GM21717 (cell line): ENCODE data around the gene KIAA0232.
A peak's percentile ranks its signal among the peaks of the same experiment; 100 is the strongest.

Source experiments
- ATAC-seq: cut with Tn5 transposase; IDR thresholded peaks from one replicate; pipeline ENCODE4 v1.9.1; 2021; ENCODE audit warnings: mild to moderate bottlenecking, moderate library complexity; ENCODE audit not compliant: unreplicated experiment

KIAA0232 gene

DNA sequence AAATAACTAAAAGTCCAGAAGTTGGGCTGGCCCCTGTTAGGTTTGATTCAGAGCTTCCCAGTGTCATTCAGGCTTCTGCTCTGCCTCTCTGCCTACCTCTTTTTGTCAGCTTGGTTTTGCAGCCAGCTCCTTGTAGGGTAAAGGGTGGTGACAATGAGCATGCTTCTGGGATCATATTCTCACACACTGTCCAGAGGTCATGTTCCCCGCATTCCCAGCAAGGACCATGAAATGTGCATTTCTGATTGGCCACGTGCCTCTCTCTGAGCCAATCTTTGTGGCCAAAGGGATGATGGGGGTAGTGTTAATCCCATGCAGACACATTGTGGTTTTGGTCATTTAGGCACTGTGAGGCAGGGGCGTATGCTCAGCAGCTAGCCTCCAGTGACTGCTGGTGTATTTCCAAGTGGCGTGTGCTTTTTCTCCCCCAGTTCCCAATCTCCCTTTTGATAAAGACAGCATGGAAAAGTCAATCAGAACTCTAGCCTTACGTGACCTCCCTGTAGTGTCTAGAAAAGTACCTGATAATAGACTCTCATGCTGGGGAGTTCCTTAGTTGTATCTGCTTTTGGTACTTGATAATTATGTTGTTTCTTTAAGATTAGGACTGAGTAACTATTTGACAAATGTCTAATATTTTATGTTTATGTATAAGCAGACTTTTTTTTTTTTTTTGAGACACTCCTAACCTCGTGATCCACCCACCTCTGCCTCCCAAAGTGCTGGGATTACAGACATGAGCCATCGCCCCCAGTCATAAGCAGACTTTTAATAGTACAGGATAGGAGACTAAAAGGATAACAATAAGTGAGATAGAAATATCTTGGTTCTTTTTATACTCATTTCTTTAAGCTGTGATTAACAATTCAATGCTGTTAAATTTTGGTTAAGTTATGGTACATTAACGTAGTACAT, 57.8 kb downstream of the KIAA0232 start:
- ATAC-seq: no peak

DNA sequence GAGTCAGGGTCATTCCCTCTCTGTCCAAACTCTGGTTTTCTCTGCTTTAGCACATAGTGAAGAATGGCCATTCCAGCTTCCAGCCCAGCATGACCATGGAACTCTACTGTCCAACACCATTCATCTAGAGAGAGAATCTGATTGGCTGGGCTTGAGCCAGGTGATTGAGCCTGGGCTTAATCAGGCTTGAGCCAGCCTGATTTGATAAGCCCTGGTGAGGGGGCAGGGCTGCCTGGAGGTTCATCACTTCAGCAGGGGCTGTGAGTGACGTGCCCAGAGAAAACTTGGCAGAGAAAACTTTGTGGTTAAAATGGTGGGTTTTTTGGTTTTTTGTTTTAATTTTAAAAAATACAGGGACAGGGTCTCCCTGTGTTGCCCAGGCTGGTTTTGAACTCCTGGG, 62.5 kb downstream of the KIAA0232 start:
- ATAC-seq: no peak

DNA sequence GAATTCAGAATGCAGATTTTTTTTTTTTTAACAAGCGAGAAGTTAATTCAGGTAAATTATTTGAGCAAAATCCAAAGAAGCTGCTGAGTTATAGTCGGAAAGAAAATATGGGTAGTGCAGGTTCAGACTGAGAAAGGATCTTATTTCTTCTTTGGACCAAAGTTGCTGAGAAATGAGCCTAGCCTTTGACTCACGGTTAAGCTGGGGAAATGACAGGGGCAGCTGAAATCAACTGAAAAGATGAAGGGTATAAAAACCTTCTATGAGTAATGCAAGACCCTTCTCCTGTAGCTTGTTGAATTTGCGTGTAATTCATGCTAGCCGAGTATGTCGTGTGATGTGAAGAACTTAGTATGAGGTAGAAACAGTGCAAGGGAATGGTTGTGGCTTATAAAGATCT, 63.0 kb downstream of the KIAA0232 start:
- no peak for ATAC-seq

DNA sequence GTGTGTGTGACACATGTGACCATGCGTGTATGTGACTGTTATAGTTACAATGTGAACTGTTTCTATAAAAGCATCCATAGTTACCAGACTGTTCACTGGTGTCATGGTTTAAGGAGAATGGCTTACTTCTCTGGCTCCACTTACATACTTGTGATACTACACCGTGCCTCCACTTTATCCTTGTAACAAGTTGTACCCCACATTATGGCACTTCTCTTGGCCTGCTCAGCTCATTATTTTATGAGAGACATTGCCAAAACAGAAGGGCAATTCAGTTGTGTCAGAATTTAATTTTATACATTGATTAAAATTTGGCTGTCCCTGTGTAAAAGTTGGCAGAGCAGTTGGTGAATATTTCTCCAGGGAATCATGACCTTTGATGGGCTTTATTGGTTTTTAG, 64.7 kb downstream of the KIAA0232 start:
- ATAC-seq: no peak

DNA sequence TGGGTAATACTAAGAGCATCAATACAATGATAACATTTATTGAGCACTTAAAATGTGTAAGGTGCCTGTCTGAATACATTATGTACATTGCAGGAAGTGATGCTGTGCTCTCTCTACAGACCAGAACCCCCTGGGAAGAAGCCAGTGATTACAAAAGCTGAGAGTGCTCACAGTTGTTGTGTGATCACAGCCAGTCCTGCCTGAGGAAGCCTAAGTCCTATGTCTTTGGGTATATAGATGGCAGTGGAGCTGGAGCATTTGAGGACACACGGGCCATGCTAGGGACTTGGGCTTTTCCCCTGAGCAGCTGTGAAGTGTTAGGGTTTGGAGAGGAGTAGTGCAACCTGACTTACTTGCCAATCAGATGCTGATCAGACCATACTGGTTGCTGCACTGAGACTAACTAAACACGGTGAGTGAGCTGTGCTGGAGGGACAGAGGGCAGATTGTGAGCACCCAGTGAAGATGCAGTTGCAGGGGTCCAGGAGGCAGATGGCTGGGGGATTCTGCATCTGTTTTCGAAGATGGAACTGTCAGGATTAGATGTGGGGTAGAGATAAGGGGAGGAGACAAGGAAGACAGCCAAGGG, 66.3 kb downstream of the KIAA0232 start:
- no peak for ATAC-seq

DNA sequence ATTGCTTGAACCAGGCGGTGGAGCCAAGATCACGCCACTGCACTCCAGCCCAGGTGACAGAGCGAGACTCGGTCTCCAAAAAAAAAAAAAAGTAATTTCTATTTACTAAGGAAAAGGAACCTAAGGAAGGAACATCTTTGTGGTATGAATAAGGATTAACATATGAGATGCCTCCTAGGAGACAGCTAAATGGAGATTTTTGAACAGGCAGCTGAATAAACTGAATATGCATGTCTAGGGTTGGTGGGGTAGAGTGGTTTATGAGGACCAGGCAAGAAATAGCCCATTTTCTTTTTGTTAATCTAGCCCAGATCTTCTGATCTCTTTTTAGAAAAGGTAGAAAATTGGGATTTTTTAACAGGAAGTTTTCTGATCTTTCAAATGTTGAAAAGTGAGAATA, 67.2 kb downstream of the KIAA0232 start:
- no peak for ATAC-seq

DNA sequence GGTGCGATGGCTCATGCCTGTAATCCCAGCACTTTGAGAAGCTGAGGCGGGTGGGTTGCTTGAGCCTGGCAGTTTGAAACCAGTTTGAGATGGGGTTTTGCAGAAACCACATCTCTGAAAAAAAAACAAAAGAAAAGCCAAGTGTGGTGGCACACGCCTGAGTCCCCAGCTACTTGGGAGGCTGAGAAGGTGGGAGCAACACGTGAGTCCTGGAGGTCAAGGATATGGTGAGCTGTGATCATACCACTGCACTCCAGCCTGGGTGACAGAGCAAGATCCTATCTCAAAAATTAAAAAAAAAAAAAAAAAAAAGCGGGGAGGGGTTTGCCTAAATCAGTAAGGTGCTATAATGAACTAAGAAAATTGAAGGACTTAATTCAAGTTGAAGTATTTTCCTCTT, 68.9 kb downstream of the KIAA0232 start:
- no peak for ATAC-seq

DNA sequence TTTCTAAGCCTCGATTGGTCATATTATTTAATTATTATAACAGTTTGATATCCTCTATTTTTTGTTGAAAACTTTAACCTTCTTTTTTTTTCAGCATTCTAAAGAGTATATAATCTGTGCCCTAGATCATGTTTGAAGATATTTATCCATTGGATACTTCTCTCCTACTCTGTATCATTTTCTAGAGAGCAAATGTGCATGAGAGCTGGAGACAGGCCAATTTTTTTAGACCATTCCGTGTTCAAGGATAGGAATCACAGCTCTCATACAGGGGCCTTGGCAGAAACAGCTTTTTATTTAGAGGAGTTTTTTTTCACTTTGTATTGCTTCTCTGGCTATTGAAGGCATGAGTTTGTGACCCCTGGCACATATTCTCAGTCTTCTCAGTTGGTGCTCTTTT, 69.4 kb downstream of the KIAA0232 start:
- ATAC-seq: no peak

DNA sequence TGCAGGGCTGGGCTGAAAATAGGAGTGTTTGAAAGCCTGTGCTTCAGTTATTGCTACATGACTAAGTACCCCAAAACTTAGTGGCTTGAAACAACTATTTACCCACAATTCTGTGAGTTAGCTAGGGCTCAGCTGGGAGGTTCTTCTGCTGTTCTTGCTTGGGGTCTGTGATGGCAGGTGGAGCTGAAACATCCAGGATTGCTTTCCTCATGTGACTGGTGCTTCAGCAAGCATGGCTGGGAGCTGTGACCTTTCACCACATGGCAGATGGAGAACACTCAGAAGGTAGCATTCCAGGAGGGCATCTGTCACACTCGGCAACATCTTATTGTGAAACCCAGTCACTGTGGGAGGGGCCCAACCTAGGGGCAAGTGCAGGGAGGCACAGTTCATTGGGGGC, 70.1 kb downstream of the KIAA0232 start:
- no peak for ATAC-seq

DNA sequence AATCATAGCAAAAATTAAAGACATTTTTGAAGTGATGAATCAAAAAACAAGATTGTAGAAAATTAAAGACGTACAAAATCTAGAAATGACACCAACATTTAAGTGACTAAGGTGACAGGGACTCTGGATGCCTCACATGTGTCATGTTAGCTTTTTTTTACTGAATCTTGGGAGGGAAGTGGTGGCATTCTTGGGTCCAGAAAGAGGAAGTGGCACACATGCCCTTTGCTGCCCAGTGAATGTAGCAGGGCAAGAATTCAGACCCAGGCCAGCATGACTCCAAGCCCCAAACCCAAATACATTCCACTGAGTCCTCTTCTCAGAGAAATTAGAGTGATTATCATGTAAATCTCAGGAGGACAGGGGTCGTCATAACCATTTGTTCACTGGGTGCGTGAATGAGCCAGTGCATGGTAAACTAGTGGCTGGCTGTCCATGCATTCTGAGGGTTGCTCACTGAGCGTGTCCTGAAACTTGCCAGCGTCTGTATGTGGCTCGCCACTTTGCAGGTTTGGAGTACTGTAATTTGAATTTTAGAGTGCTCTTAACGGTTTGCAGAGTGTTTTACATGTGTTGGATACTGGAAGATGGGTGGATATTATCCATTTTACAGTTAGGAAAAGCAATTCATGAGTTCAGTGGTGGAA, 71.7 kb downstream of the KIAA0232 start:
- no peak for ATAC-seq

DNA sequence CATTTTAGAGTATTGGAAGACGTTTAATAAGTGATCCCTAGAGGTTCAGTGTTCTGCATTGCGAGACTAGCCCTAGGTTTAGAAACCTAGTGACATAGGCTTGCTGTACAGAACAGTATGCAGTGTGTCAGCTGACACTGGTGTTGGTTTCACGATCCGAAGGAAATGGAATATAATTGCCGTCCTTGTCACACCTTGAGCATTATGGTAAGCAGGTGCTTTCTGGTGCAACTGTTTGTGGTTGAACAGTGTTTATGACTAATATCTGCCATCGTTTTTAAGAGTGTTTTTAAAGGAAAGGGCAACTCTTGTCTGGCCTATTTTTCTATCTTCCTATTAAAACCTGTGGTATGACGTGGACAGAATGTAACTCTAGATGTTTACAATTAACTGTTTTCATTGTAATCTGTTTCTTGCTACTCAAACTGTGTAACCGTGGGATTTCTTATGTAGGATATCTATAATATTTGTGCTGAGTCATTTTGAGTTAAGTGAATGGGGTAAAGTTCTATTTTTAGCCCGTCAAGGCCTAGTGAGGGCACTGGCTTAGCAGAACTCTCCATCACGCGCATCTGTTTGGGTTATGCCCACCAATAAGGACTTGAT, 73.3 kb downstream of the KIAA0232 start:
- peak; percentile 95 for ATAC-seq

DNA sequence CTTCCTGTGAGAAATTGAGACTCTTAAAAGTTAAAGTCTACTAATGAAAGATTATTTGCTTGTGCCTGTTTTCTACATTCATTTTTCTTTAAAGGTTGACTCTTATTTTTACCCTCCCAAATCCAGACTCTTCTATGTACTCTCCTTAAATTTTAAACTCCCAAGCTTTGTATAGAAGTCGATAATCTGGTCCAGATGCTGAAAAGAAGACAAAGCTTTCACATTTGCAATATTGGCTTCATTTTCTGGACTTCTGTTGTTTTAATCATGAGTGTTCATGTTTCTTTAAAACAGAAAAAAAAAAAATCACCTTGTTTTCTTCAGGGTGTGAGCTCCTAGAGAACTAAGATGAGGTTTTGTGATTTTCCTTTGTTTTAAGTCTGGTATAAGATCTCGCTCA, 73.9 kb downstream of the KIAA0232 start:
- no peak for ATAC-seq

DNA sequence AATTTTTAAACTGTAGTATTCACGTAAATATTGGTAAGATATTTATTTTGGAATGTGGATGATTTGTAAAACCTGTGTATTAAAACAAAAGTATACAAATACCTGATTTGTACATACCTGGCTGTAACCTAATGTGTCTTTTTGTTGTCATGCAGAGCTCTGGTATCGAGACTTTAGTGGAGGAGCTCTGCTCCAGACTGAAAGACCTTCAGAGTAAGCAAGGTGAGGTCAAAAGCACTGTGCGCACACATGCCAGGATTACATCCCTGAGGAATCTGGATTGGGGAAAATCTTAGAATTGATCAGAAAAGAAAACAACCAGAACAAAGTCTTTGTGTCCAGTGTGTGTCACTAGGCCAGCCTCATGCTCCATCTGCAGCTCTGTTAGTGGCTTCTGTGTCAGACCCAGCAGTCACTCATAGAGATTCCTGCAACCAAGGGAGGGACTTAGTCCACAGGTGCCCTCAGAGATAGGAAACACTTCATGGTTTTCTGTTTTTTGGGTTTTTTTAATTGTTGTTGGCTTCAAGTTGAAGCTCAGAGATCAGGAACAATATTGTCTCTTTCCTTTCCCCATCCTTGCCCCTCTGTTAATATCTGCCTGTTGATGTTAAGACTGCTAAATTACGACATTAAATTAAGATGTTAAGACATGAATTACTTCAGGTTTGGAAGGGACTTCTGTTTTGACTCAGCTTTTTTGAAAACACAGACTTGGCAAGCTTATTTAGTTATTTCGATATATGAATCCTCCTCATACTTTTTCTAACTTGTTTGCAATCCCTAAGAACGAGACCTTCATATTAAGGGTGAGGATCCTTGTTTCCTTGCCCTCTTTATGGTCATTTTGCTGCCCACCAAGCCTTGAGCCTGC, 74.7 kb downstream of the KIAA0232 start:
- ATAC-seq: no peak

DNA sequence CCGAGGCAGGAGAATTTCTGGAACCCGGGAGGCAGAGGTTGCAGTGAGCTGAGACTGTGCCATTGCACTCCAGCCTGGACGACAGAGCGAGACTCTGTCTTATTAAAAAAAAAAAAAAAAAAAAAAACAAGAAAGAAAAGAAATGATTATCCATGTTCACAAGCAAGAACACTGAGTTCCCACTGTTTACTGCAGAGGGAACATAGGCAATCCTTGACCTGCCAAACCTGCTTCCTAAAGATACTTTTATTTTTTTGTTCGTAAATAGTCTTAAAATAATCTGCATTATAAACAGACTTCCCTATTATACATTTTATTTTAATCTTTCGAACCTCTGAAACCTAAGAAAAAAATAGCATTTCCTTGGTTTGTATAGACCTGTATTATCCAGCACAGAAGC, 76.5 kb downstream of the KIAA0232 start:
- ATAC-seq: no peak

DNA sequence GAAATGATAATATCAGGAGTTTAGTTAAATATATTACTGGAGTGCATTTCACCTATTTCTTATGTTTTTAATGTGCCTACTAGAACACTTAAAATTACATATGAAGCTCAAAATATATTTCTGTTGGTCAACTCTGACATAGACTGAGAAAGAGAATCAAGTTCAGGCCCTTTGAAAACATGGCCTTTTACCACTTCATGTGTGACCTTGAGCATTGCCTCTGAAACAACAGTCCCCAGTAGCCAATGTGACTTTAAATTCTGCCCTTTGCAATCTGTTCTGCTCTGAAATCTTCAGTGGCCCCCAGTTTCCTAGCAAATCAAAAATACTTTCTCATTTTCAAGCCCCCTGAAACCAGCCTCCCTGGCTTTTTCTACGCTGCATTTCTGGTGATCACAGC, 77.0 kb downstream of the KIAA0232 start:
- no peak for ATAC-seq

DNA sequence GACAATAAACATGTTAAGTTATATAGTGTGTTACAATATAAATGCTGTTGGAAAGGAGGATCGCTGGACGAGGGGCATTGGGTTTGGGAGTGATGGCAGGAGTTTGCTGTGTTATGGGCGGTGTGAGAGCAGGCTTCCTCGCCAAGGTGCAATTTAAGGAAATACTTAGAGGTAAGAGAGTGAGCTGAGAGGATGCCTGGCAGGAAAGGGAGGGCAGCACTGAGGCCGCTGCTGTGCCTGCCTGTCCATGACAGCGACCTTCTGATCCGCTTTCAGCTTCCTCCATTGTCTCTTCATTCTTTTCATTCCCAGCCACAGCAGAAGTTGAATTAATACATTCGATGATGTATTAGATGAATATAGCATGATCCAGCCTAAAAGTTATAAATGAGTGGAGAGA, 85.9 kb downstream of the KIAA0232 start:
- ATAC-seq: no peak

DNA sequence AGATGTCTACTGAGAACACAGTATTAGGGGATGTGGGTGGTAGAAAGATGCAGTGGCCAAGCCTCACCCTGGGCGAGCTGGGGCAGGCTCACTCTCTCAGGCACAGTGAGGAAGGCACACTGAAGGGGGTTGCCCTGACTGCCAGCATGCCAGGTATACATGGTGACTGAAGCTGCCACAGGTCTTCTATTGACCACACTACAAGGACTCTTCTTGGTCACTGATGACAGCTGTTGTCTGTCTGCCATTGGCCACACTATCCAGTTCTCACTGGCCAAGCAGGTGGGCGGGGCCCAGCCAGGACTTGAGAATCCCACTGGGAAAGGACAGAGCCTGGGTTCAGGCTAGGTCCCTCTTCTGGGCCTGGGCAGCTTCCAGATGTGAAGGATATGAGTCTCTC, 87.4 kb downstream of the KIAA0232 start:
- no peak for ATAC-seq

DNA sequence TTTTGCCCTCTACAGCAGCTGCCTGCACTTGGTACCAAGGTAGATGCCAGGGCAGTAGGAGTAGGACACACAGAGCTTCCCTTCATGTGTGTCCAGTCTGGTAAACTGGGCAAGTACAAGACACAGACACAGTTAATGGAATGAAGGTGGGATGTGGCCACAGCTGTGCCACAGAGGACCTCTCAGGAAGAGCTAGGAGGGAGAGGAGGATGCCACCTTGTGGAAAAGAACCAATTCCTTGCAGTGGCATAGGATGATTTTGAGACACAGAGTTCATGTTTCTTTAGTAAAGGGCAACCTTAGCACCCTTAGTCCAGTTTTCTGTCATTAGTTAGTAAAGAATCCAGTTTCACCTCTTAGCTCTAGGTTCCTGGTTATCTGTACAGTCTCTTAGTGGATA, 90.8 kb downstream of the KIAA0232 start:
- ATAC-seq: no peak

DNA sequence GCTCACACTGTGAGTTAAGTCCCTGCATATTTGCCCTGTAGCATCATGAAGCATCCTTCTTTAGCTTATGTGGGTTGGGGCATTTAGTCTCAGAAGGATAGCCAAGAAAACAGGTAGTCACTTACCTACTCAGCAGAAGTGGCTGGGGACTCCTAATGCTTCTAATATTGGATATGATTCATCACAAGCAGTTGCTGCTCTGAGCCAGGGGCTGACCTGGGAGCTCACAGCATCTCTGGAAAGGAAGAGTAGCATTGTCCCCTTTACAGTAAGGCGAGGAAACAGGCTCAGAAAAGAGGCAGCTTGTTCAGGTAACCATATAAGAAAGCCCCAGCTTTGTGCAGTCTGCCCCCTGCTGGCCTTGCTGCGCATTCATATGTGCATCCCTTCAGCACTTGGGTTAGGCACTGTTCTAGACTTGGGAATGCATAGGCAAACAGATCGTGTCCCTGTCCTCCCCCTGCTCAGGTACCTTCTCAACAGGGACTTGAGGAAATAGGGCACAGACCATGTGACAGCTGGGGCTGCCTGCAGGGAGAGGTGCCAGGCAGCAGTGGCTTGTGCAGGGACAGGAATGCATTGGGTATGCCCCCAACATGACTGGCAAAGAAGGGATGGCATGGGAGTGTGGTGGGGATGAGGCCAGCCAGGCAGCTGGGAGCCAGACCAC, 91.4 kb downstream of the KIAA0232 start:
- ATAC-seq: peak; percentile 54

DNA sequence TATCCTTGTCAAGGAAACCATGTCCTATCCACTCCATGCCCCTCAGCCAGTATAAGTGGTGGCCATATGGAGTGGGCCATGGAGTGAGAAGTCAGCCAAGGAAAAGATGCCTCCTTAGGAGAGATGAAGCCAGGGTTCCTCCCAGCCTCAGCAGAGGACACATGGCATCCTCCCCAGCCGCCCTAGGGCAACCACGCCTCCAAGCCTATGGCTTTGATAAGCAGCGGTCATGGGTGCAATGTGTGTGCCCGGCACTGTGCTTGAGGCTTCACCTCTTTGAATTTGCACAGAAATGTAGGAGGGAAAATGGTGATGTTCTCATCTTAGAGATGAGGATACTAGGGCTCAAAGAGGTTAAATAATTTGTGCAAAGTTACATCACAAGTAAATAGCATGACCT, 92.5 kb downstream of the KIAA0232 start:
- ATAC-seq: no peak
